Measurements from ENCODE around the gene GNAI3.
"Not testable (repeated sequence)": the region's sequence is repeated elsewhere in the genome, so short reads cannot be mapped to it uniquely, and the experiment has no call there.

DNA sequence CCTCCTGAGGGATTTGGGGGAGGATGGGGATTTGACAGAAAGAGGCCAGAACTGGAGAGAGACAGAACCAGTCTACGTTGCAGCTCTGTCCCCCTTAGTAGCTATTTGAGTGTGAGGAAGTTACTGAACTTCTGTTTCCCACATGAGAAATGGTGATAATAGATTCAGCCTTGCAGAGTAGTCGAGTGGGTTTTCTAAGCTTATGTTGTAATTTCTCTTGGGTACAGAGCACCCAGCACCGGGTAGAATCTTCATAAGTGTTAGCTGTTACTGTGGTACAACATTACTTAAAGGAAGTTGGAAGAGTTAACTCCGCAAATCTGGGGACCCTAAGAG is 112.2 kb downstream of the GNAI3 start:
- TF ChIP-seq, protein P1, sequence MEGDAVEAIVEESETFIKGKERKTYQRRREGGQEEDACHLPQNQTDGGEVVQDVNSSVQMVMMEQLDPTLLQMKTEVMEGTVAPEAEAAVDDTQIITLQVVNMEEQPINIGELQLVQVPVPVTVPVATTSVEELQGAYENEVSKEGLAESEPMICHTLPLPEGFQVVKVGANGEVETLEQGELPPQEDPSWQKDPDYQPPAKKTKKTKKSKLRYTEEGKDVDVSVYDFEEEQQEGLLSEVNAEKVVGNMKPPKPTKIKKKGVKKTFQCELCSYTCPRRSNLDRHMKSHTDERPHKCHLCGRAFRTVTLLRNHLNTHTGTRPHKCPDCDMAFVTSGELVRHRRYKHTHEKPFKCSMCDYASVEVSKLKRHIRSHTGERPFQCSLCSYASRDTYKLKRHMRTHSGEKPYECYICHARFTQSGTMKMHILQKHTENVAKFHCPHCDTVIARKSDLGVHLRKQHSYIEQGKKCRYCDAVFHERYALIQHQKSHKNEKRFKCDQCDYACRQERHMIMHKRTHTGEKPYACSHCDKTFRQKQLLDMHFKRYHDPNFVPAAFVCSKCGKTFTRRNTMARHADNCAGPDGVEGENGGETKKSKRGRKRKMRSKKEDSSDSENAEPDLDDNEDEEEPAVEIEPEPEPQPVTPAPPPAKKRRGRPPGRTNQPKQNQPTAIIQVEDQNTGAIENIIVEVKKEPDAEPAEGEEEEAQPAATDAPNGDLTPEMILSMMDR (IDR thresholded peaks at IDR 0.05; ENCODE audit: control extremely low read depth in 1 of 3, insufficient read depth in 1 of 3, low read depth in 1 of 3, low read length in 3 of 3) = not testable (repeated sequence)
- not testable (repeated sequence) for TF ChIP-seq SP2 (IDR thresholded peaks at IDR 0.05; ENCODE audit: low read length); RAD21 (IDR thresholded peaks at IDR 0.05 in 1 of 2, conservative IDR thresholded peaks at IDR 0.05 in 1 of 2; ENCODE audit: low read depth in 2 of 2, low read length in 2 of 2); CHD1 (IDR thresholded peaks at IDR 0.05; ENCODE audit: low read depth, low read length); GABPA (IDR thresholded peaks at IDR 0.05; ENCODE audit: borderline replicate concordance, insufficient read depth, low read length); EGR1 (IDR thresholded peaks at IDR 0.05; ENCODE audit: borderline replicate concordance, low read depth, low read length)
- TF ChIP-seq, protein P2, sequence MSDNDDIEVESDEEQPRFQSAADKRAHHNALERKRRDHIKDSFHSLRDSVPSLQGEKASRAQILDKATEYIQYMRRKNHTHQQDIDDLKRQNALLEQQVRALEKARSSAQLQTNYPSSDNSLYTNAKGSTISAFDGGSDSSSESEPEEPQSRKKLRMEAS (IDR thresholded peaks at IDR 0.05) = not testable (repeated sequence)
- TF ChIP-seq, protein P3, sequence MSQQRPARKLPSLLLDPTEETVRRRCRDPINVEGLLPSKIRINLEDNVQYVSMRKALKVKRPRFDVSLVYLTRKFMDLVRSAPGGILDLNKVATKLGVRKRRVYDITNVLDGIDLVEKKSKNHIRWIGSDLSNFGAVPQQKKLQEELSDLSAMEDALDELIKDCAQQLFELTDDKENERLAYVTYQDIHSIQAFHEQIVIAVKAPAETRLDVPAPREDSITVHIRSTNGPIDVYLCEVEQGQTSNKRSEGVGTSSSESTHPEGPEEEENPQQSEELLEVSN (IDR thresholded peaks at IDR 0.05) = not testable (repeated sequence)

Measured in H1 (cell line).